ENCODE measurements around the gene ECM2. TPM values are rescaled to one million over a fixed set of nuclear protein-coding genes. Genes with fewer than 3 reads are reported as not detected.

Gene ECM2
- total RNA-seq, 1 experiment from 2014 or later, result not detected

DNA sequence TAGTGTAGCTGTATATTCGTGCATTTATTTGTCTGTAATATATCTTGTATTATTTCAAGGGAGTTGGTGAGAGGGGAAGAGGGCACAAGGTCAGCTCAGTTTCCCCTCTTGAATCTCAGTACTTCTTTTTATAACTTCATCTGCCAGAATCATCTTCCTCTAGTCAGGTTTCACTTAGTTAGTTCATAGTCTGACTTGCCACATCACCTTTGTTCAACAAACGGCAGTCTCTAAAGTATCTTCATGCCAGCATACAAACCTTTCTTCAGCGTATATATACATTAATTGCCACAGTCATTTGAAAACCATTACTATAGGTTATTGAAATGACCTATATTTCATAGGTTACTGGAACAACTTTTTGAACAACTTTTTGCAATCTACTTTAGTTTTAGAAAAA is 1.6 kb downstream of the ECM2 start:
- Histone ChIP-seq H3K9me3 (ENCODE audit: low read length) (no peaks in the 10 kb centered on the region), H4K20me1 (ENCODE audit: low read length) (no peaks in the 10 kb centered on the region), H3K9ac (ENCODE audit: low read length) (no peak overlapping the region), H2AFZ (ENCODE audit: low read length) (no peak overlapping the region), H3F3A (ENCODE audit: low read length, unreplicated experiment) (no peaks in the 10 kb centered on the region), H3K27ac (ENCODE audit: low read length) (no peak overlapping the region), H3K36me3 (ENCODE audit: low read depth, low read length) (no peaks in the 10 kb centered on the region), H3K27me3 (ENCODE audit: low read length) (no peaks in the 10 kb centered on the region), H3K79me2 (ENCODE audit: low read length) (no peaks in the 10 kb centered on the region), H3K4me1 (ENCODE audit: insufficient read depth, low read length) (no peaks in the 10 kb centered on the region), H3K9me2 (replicated peaks; ENCODE audit: low read length) (no peaks in the 10 kb centered on the region), H3K4me3 (ENCODE audit: low read length) (no peak overlapping the region), H3K4me2 (ENCODE audit: low read length) (no peak overlapping the region)
- CTCF ChIA-PET, result no interaction called here
- ATAC-seq (no peak), DNase-seq (no peak)
- intact Hi-C loops (cut with micrococcal nuclease), result no loop called here
- no TSS peak for BruUV-seq (replicated peaks)
- POLR2A ChIA-PET (ENCODE audit: unreplicated experiment), result no interaction called here
- no peak for TF ChIP-seq EZH2 (IDR thresholded peaks at IDR 0.05; ENCODE audit: low read length, unreplicated experiment)
- TF ChIP-seq, protein P1, sequence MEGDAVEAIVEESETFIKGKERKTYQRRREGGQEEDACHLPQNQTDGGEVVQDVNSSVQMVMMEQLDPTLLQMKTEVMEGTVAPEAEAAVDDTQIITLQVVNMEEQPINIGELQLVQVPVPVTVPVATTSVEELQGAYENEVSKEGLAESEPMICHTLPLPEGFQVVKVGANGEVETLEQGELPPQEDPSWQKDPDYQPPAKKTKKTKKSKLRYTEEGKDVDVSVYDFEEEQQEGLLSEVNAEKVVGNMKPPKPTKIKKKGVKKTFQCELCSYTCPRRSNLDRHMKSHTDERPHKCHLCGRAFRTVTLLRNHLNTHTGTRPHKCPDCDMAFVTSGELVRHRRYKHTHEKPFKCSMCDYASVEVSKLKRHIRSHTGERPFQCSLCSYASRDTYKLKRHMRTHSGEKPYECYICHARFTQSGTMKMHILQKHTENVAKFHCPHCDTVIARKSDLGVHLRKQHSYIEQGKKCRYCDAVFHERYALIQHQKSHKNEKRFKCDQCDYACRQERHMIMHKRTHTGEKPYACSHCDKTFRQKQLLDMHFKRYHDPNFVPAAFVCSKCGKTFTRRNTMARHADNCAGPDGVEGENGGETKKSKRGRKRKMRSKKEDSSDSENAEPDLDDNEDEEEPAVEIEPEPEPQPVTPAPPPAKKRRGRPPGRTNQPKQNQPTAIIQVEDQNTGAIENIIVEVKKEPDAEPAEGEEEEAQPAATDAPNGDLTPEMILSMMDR (conservative IDR thresholded peaks at IDR 0.05; ENCODE audit: low read depth, low read length), result no peak
- no peak for TF ChIP-seq EZH2phosphoT487 (IDR thresholded peaks at IDR 0.05; ENCODE audit: borderline replicate concordance, low read length)

DNA sequence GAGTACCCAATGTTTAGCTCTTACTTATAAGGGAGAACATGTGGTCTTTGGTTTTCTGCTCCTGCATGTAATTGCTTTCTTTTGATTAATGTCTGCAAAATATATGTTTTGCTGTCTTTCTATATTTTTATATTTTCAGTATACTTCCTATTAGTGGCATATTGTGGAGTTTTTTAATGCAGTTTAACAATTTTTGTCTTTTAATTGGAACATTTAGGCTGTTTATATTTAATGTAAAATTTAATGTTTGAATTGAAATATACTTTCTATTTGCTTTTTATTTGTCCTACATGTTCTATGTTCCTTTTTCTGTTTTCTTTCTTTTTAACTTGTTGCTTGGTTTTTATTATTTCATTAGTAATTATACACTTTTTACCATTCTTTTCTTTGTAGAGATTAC is 4.9 kb downstream of the ECM2 start:
- no peaks in the 10 kb centered on the region for H3K9me3 ChIP-seq (ENCODE audit: low read length)
- intact Hi-C loops (cut with micrococcal nuclease), result no loop called here
- no peaks in the 10 kb centered on the region for H3K27me3 ChIP-seq (ENCODE audit: low read length)
- DNase-seq (no peak), ATAC-seq (no peak)
- no peak overlapping the region for H3K4me2 ChIP-seq (ENCODE audit: low read length)
- no peaks in the 10 kb centered on the region for H4K20me1 ChIP-seq (ENCODE audit: low read length)
- no peak overlapping the region for H3K27ac ChIP-seq (ENCODE audit: low read length)
- ChIA-PET POLR2A (ENCODE audit: unreplicated experiment) (no interaction called here), CTCF (no interaction called here)
- H2AFZ ChIP-seq (ENCODE audit: low read length), result no peak overlapping the region
- no peaks in the 10 kb centered on the region for H3K36me3 ChIP-seq (ENCODE audit: low read depth, low read length)
- no peak overlapping the region for H3K4me3 ChIP-seq (ENCODE audit: low read length)
- no TSS peak for BruUV-seq (replicated peaks)
- H3K4me1 ChIP-seq (ENCODE audit: insufficient read depth, low read length), result no peaks in the 10 kb centered on the region
- no peaks in the 10 kb centered on the region for H3K9me2 ChIP-seq (replicated peaks; ENCODE audit: low read length)
- TF ChIP-seq EZH2phosphoT487 (IDR thresholded peaks at IDR 0.05; ENCODE audit: borderline replicate concordance, low read length) (no peak), EZH2 (IDR thresholded peaks at IDR 0.05; ENCODE audit: low read length, unreplicated experiment) (no peak)
- TF ChIP-seq, protein P1 (conservative IDR thresholded peaks at IDR 0.05; ENCODE audit: low read depth, low read length), result no peak
- no peaks in the 10 kb centered on the region for H3K79me2 ChIP-seq (ENCODE audit: low read length)
- no peaks in the 10 kb centered on the region for H3F3A ChIP-seq (ENCODE audit: low read length, unreplicated experiment)
- no peak overlapping the region for H3K9ac ChIP-seq (ENCODE audit: low read length)

DNA sequence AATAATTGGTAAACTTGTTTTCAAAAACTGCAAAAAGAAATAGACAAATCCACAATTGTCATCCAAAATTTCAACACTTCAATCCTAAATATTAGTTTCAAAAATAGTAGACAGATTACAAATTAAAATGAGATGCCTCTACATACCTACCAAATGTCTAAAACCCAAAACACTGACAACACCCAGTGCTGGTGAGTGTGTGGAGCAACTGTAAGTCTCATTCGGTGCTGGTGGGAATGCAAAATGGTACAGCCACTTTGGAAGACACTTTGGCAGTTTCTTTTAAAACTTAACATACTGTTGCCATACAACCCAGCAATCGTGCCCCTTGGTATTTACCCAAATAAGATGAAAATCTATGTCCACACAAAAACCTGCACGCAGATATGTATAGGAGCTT is 6.7 kb downstream of the ECM2 start:
- H3K4me3 ChIP-seq (ENCODE audit: low read length), result no peak overlapping the region
- ChIA-PET CTCF (no interaction called here), POLR2A (ENCODE audit: unreplicated experiment) (no interaction called here)
- H3K79me2 ChIP-seq (ENCODE audit: low read length), result no peaks in the 10 kb centered on the region
- no peaks in the 10 kb centered on the region for H3K27me3 ChIP-seq (ENCODE audit: low read length)
- TF ChIP-seq EZH2phosphoT487 (IDR thresholded peaks at IDR 0.05; ENCODE audit: borderline replicate concordance, low read length) (no peak), EZH2 (IDR thresholded peaks at IDR 0.05; ENCODE audit: low read length, unreplicated experiment) (no peak)
- TF ChIP-seq, protein P1 (conservative IDR thresholded peaks at IDR 0.05; ENCODE audit: low read depth, low read length), result no peak
- no peak for ATAC-seq
- H3K4me1 ChIP-seq (ENCODE audit: insufficient read depth, low read length), result no peaks in the 10 kb centered on the region
- no peak overlapping the region for H2AFZ ChIP-seq (ENCODE audit: low read length)
- H3K4me2 ChIP-seq (ENCODE audit: low read length), result no peak overlapping the region
- no peak overlapping the region for H3K27ac ChIP-seq (ENCODE audit: low read length)
- H4K20me1 ChIP-seq (ENCODE audit: low read length), result no peaks in the 10 kb centered on the region
- H3F3A ChIP-seq (ENCODE audit: low read length, unreplicated experiment), result no peaks in the 10 kb centered on the region
- H3K9me2 ChIP-seq (replicated peaks; ENCODE audit: low read length), result no peaks in the 10 kb centered on the region
- H3K9ac ChIP-seq (ENCODE audit: low read length), result no peak overlapping the region
- no peak for DNase-seq
- no TSS peak for BruUV-seq (replicated peaks)
- H3K36me3 ChIP-seq (ENCODE audit: low read depth, low read length), result no peaks in the 10 kb centered on the region
- no peaks in the 10 kb centered on the region for H3K9me3 ChIP-seq (ENCODE audit: low read length)
- intact Hi-C loops (cut with micrococcal nuclease), result no loop called here
